ENCODE data around the gene TICRR. TPM values are rescaled to one million over a fixed set of nuclear protein-coding genes. Genes with fewer than 3 reads are reported as not detected.

TICRR gene
- total and polyA plus RNA-seq, 2 of the 13 experiments (the other 11 are each of a cell fraction or from before 2014, with no cell fraction given), result 4.1 to 14.3 TPM

GRCh38 chr15:89666858-89667705 is 91.8 kb downstream of the TICRR start:
- POLR2A ChIA-PET, result no interaction called here
- Histone ChIP-seq H3K27ac (ENCODE audit: extremely low read length, insufficient read depth, low read length) (no peak overlapping the region), H3K27me3 (ENCODE audit: control insufficient read depth in 1 of 2, insufficient read depth in 2 of 2, low read length in 2 of 2) (peaks cover 0 to 1% of the 10 kb centered on the region in 2 experiments; a peak in 1 of 5 replicates), H3K79me2 (ENCODE audit: insufficient read depth, low read length) (no peaks in the 10 kb centered on the region), H3K9me3 (ENCODE audit: low read length) (no peaks in the 10 kb centered on the region), H2AFZ (ENCODE audit: low read length) (no peak overlapping the region), H4K20me1 (ENCODE audit: insufficient read depth, low read length) (no peaks in the 10 kb centered on the region), H3K36me3 (replicated peaks in 1 of 2; ENCODE audit: control insufficient read depth in 1 of 2, insufficient read depth in 2 of 2, low read length in 2 of 2) (no peaks in the 10 kb centered on the region), H3K4me1 (ENCODE audit: insufficient read depth, low read length) (peaks cover 28% of the 10 kb centered on the region), H3K4me3 (replicated peaks in 1 of 3; ENCODE audit: insufficient read depth in 1 of 3, low read depth in 2 of 3, low read length in 3 of 3) (no peak overlapping the region), H3K4me2 (ENCODE audit: low read depth, low read length) (no peak overlapping the region), H3K9ac (ENCODE audit: insufficient read depth, low read depth, low read length) (no peak overlapping the region)
- TF ChIP-seq ZNF629 (CRISPR knock-in tag; conservative IDR thresholded peaks at IDR 0.05), result peak; percentile 80; the same call in 1 of the 2 replicates
- TF ChIP-seq ZMYM3 (CRISPR knock-in tag; IDR thresholded peaks at IDR 0.05), result peak; percentile 47; the same call in 1 of the 2 replicates
- TF ChIP-seq ZIK1 (CRISPR knock-in tag; IDR thresholded peaks at IDR 0.05; ENCODE audit: borderline replicate concordance, low read depth), result no peak
- in situ Hi-C loops (cut with HindIII; ENCODE audit: extremely low pct_ligation_motif_present, low pct_unique_long_range_greater_than_20kb) (no loop called here), intact Hi-C loops (cut with micrococcal nuclease; ENCODE audit: unreplicated experiment) (no loop called here)
- CTCF ChIA-PET (ENCODE audit: low intra/inter-chr PET ratio, low total read pairs), result no interaction called here
- no TSS peak for BruUV-seq (replicated peaks)
- 66% methylated on average over 7 of the region's 13 CpGs for WGBS (ENCODE audit: low lambda C conversion rate)
- ATAC-seq (no peak; the same call in 1 of the 3 replicates), DNase-seq (ENCODE audit: low spot score) (no peak), FAIRE-seq (no peak)

DNA sequence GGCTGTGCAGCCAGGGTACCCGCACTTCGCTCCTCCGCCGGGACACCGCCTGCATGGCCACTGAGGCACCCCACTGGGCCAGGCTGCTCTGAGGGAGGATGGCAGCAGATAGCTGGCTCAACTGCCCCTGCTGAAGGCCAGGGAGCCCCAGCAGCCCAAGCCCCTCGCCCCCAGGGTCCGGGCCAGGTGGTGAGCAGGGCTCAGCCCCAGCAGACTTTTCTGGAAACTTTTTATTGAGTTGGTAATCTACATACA is 92.4 kb downstream of the TICRR start:
- H4K20me1 ChIP-seq (ENCODE audit: insufficient read depth, low read length), result no peaks in the 10 kb centered on the region
- peaks cover 0 to 1% of the 10 kb centered on the region in 2 experiments; a peak in 1 of 5 replicates for H3K27me3 ChIP-seq (ENCODE audit: control insufficient read depth in 1 of 2, insufficient read depth in 2 of 2, low read length in 2 of 2)
- FAIRE-seq (no peak), DNase-seq (ENCODE audit: low spot score) (no peak), ATAC-seq (no peak)
- 98% methylated on average over 5 of the region's 7 CpGs for whole genome bisulfite sequencing (ENCODE audit: low lambda C conversion rate)
- no peak overlapping the region for H2AFZ ChIP-seq (ENCODE audit: low read length)
- H3K4me2 ChIP-seq (ENCODE audit: low read depth, low read length), result no peak overlapping the region
- no peak overlapping the region for H3K9ac ChIP-seq (ENCODE audit: insufficient read depth, low read depth, low read length)
- ChIA-PET CTCF (ENCODE audit: low intra/inter-chr PET ratio, low total read pairs) (no interaction called here), POLR2A (no interaction called here)
- BruUV-seq (replicated peaks), result no TSS peak
- no peaks in the 10 kb centered on the region for H3K9me3 ChIP-seq (ENCODE audit: low read length)
- intact Hi-C loops (cut with micrococcal nuclease; ENCODE audit: unreplicated experiment) (no loop called here), in situ Hi-C loops (cut with HindIII; ENCODE audit: extremely low pct_ligation_motif_present, low pct_unique_long_range_greater_than_20kb) (no loop called here)
- H3K27ac ChIP-seq (ENCODE audit: extremely low read length, insufficient read depth, low read length), result no peak overlapping the region
- H3K79me2 ChIP-seq (ENCODE audit: insufficient read depth, low read length), result no peaks in the 10 kb centered on the region
- H3K4me3 ChIP-seq (replicated peaks in 1 of 3; ENCODE audit: insufficient read depth in 1 of 3, low read depth in 2 of 3, low read length in 3 of 3), result no peak overlapping the region
- H3K4me1 ChIP-seq (ENCODE audit: insufficient read depth, low read length), result peaks cover 25% of the 10 kb centered on the region
- H3K36me3 ChIP-seq (replicated peaks in 1 of 2; ENCODE audit: control insufficient read depth in 1 of 2, insufficient read depth in 2 of 2, low read length in 2 of 2), result no peaks in the 10 kb centered on the region
- TF ChIP-seq RFX5 (IDR thresholded peaks at IDR 0.05; ENCODE audit: low read depth, low read length), result no peak
- no peak for TF ChIP-seq ZNF335 (CRISPR knock-in tag; IDR thresholded peaks at IDR 0.05)
- TF ChIP-seq DDIT3 (CRISPR knock-in tag; IDR thresholded peaks at IDR 0.05), result no peak
- TF ChIP-seq ZNF543 (CRISPR knock-in tag; IDR thresholded peaks at IDR 0.05), result no peak
- no peak for TF ChIP-seq NCOR1 (IDR thresholded peaks at IDR 0.05; ENCODE audit: borderline replicate concordance, low read length)
- no peak for TF ChIP-seq ZBTB2 (CRISPR knock-in tag; IDR thresholded peaks at IDR 0.05; ENCODE audit: low read depth)
- TF ChIP-seq SP5 (CRISPR knock-in tag; IDR thresholded peaks at IDR 0.05; ENCODE audit: borderline replicate concordance, low read depth), result no peak
- TF ChIP-seq SP140L (CRISPR knock-in tag; IDR thresholded peaks at IDR 0.05; ENCODE audit: borderline replicate concordance), result no peak
- no peak for TF ChIP-seq TEF (CRISPR knock-in tag; IDR thresholded peaks at IDR 0.05)
- no peak for TF ChIP-seq ZNF460 (CRISPR knock-in tag; IDR thresholded peaks at IDR 0.05; ENCODE audit: borderline replicate concordance)
- no peak for TF ChIP-seq ZNF749 (CRISPR knock-in tag; IDR thresholded peaks at IDR 0.05; ENCODE audit: borderline replicate concordance)
- no peak for TF ChIP-seq ZNF552 (CRISPR knock-in tag; IDR thresholded peaks at IDR 0.05; ENCODE audit: borderline replicate concordance)
- no peak for TF ChIP-seq MYC (CRISPR knock-in tag; IDR thresholded peaks at IDR 0.05; ENCODE audit: borderline replicate concordance)
